PC-9 (cell line): ENCODE measurements around the gene HSPG2. TPM values are rescaled to one million over a fixed set of nuclear protein-coding genes. Genes with fewer than 3 reads are reported as not detected.

Experiments used
- BruUV-seq: library from RNA; stranded (reverse); fragments of 400-500 nt; replicated peaks from 2 replicates; lab custom pipeline; 2021; lab: Mats Ljungman, UMichigan
- CTCF ChIA-PET: fragments of 300-600 bp; sonication (Branson Sonifier 250); formaldehyde crosslinking; loops from one replicate; lab custom pipeline; 2022; ENCODE audit warnings: antibody characterized with exemption; lab: Charles Lee
- POLR2A ChIA-PET: fragments of 300-600 bp; sonication (Branson Sonifier 250); formaldehyde crosslinking; loops from one replicate; lab custom pipeline; 2022; ENCODE audit warnings: antibody characterized with exemption; ENCODE audit not compliant: unreplicated experiment; lab: Charles Lee
- DNase-seq, 2 experiments: peaks; one replicate each; pipeline versions ENCODE4 v3.0.0 to v3.0.0-alpha.2; 2015 to 2022; ENCODE audit warnings: mixed read lengths in 1 of 2
- H2AFZ ChIP-seq: fragments of 200-600 bp; sonication (generic); 2 replicates; pipeline ENCODE4 v1.8.1; 2017; ENCODE audit warnings: antibody characterized with exemption
- H3F3A ChIP-seq: fragments of 200-600 bp; sonication (generic); 2 replicates; pipeline ENCODE4 v1.8.1; 2017; ENCODE audit warnings: antibody characterized with exemption, mild to moderate bottlenecking, low read depth; ENCODE audit not compliant: insufficient read depth
- H3K27ac ChIP-seq: fragments of 200-600 bp; sonication (generic); 2 replicates; pipeline ENCODE4 v1.6.1; 2016; ENCODE audit warnings: mixed run types
- H3K27me3 ChIP-seq: fragments of 200-600 bp; sonication (generic); 2 replicates; pipeline ENCODE4 v1.6.1; 2016; ENCODE audit warnings: low read depth, mixed run types; ENCODE audit not compliant: insufficient read depth
- H3K36me3 ChIP-seq: fragments of 200-600 bp; sonication (generic); 2 replicates; pipeline ENCODE4 v1.6.1; 2016; ENCODE audit warnings: low read depth, mixed run types
- H3K4me1 ChIP-seq: fragments of 200-600 bp; sonication (generic); replicated peaks from 2 replicates; pipeline ENCODE4 v1.6.1; 2016; ENCODE audit warnings: mixed run types; ENCODE audit not compliant: insufficient read depth
- H3K4me2 ChIP-seq: fragments of 200-600 bp; sonication (generic); 2 replicates; pipeline ENCODE4 v1.6.1; 2017; ENCODE audit warnings: mixed run types
- H3K4me3 ChIP-seq: fragments of 200-600 bp; sonication (generic); 2 replicates; pipeline ENCODE4 v1.6.1; 2016; ENCODE audit warnings: mixed run types
- H3K79me2 ChIP-seq: fragments of 200-600 bp; sonication (generic); 2 replicates; pipeline ENCODE4 v1.6.1; 2017; ENCODE audit warnings: low read depth, mixed run types
- H3K9me2 ChIP-seq: fragments of 200-600 bp; sonication (generic); 2 replicates; pipeline ENCODE4 v1.8.1; 2017; ENCODE audit warnings: mild to moderate bottlenecking; ENCODE audit not compliant: insufficient read depth
- H3K9me3 ChIP-seq: fragments of 200-600 bp; sonication (generic); 2 replicates; pipeline ENCODE4 v1.8.1; 2016; ENCODE audit warnings: low read depth; ENCODE audit not compliant: insufficient read depth
- H4K20me1 ChIP-seq: fragments of 200-600 bp; sonication (generic); 2 replicates; pipeline ENCODE4 v1.8.1; 2017; ENCODE audit not compliant: insufficient read depth
- CTCF ChIP-seq: fragments of 200-600 bp; sonication (generic); conservative IDR thresholded peaks from 2 replicates; pipeline ENCODE4 v1.6.1; 2017; ENCODE audit warnings: mixed run types, antibody characterized with exemption, mild to moderate bottlenecking, moderate library complexity
- EZH2 ChIP-seq: fragments of 200-600 bp; sonication (generic); IDR thresholded peaks from 2 replicates; pipeline ENCODE4 v1.8.0; 2017; ENCODE audit warnings: antibody characterized with exemption, low read depth
- intact Hi-C: fragments of 100-400 bp; cut with micrococcal nuclease; formaldehyde crosslinking; loops from one replicate; pipeline ENCODE4 v1.10.0; 2022; ENCODE audit not compliant: unreplicated experiment
- total RNA-seq: library from RNA; stranded (reverse); gene quantifications from 2 replicates; pipeline ENCODE4 v1.2.3, GENCODE V29; 2021

Gene HSPG2
- total RNA-seq, 1 experiment from 2014 or later, result 126 TPM

GRCh38 chr1:21963477-21964217, 26.5 kb upstream of the HSPG2 start:
- H3K9me2 ChIP-seq, result no peaks in the 10 kb centered on the region
- peak; percentile 50 to 82 for DNase-seq
- no peaks in the 10 kb centered on the region; the same call in 1 of the 2 replicates for H3F3A ChIP-seq
- no peaks in the 10 kb centered on the region for H3K27me3 ChIP-seq
- intact Hi-C loops, result loop anchor here (5.0 to 10.0 kb wide), 2 partner anchors 61 to 181 kb away; partner anchors contain the start of gene USP48
- TF ChIP-seq EZH2, result no peak
- TF ChIP-seq CTCF, result peak; percentile 86
- H3K4me2 ChIP-seq, result no peak overlapping the region
- BruUV-seq, result no TSS peak
- POLR2A ChIA-PET, result no interaction called here
- CTCF ChIA-PET, result no interaction called here
- H3K9me3 ChIP-seq, result no peaks in the 10 kb centered on the region
- H3K36me3 ChIP-seq, result no peaks in the 10 kb centered on the region
- H3K4me3 ChIP-seq, result no peak overlapping the region
- no peaks in the 10 kb centered on the region for H4K20me1 ChIP-seq
- H2AFZ ChIP-seq, result no peak overlapping the region
- peaks cover 9% of the 10 kb centered on the region; the same call in 1 of the 2 replicates for H3K4me1 ChIP-seq
- H3K79me2 ChIP-seq, result no peaks in the 10 kb centered on the region
- H3K27ac ChIP-seq, result no peak overlapping the region

DNA sequence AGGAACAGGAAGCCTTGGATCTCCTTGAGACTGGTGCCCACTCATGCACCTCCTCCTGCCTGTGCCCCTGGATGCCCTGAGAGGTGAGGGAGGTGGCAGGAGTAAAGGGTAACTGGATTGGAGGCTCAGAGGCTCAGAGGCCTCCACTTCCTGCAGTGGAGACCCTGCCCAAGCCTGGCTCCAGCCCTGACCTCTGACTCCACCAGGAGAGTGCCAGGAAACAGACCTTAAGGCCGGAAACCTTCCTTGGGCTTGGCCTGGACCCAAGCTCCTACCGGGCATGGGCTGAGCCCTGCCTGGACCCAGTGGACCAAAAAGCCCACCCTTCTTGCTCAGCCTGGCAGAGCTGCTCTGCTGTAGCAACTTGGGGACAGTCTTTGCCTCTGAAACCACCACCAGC, 24.7 kb upstream of the HSPG2 start:
- no peak overlapping the region for H3K27ac ChIP-seq
- no peak overlapping the region for H3K4me3 ChIP-seq
- ChIA-PET CTCF (no interaction called here), POLR2A (no interaction called here)
- no TSS peak for BruUV-seq
- no peaks in the 10 kb centered on the region for H3K27me3 ChIP-seq
- no peak overlapping the region for H2AFZ ChIP-seq
- H3K4me2 ChIP-seq, result no peak overlapping the region
- H3K79me2 ChIP-seq, result no peaks in the 10 kb centered on the region
- H3K9me3 ChIP-seq, result no peaks in the 10 kb centered on the region
- no peaks in the 10 kb centered on the region for H3K9me2 ChIP-seq
- H3K36me3 ChIP-seq, result no peaks in the 10 kb centered on the region
- TF ChIP-seq EZH2 (no peak), CTCF (no peak)
- peaks cover 6% of the 10 kb centered on the region; the same call in 1 of the 2 replicates for H3F3A ChIP-seq
- no peak for DNase-seq
- intact Hi-C loops, result loop anchor here (5.0 to 10.0 kb wide), 2 partner anchors 63 to 179 kb away; partner anchors contain the start of gene USP48
- peaks cover 26% of the 10 kb centered on the region for H3K4me1 ChIP-seq
- no peaks in the 10 kb centered on the region for H4K20me1 ChIP-seq

DNA sequence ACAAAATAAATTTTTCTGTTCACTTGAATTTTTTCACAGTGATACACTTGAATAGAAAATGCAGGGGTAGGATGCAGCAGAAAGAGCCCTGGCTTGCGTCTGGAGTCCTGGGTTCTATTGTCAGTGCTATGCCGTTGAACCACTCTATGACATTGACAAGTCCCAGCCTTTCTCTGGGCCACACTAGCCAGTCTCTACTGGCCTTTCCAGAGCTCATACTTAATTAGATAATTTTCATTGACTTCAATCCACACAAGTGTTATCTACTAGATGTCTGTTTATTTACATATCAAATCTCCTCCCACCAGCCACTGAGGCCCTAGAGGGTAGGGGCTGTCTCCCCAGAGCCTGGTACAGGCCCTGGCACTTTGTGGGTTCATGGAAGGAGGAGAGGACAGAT, 24.2 kb upstream of the HSPG2 start:
- CTCF ChIA-PET, result interaction anchor here (0.6 kb wide), 1 partner anchor 470 kb away, joined by 3 read pairs; no protein-coding TSS in a partner anchor
- Histone ChIP-seq H3K9me2 (no peaks in the 10 kb centered on the region), H3K27me3 (no peaks in the 10 kb centered on the region), H3K4me3 (no peak overlapping the region), H4K20me1 (no peaks in the 10 kb centered on the region), H3K36me3 (no peaks in the 10 kb centered on the region), H3F3A (peaks cover 9% of the 10 kb centered on the region; the same call in 1 of the 2 replicates), H3K27ac (no peak overlapping the region), H3K9me3 (no peaks in the 10 kb centered on the region), H3K4me2 (no peak overlapping the region), H3K4me1 (peaks cover 30% of the 10 kb centered on the region), H3K79me2 (no peaks in the 10 kb centered on the region), H2AFZ (no peak overlapping the region)
- POLR2A ChIA-PET, result no interaction called here
- intact Hi-C loops, result loop anchor here (5.0 to 10.0 kb wide), 2 partner anchors 63 to 179 kb away; partner anchors contain the start of gene USP48
- no peak for TF ChIP-seq CTCF
- no peak for TF ChIP-seq EZH2
- no TSS peak for BruUV-seq
- no peak for DNase-seq
